Tibial artery (tissue), 4 donors: Measurements from ENCODE around the gene MFAP4.

Experiments
- DNase-seq, 2 donors: peaks; one replicate each; pipeline ENCODE4 v3.0.0-alpha.2; 2019
- H3K27ac ChIP-seq, 2 donors: fragments of 200-600 bp; sonication (generic) in 1 of 2; 1 replicate in 1 of 2; 2 replicates in 1 of 2; pipeline ENCODE4 v1.5.1; 2018 to 2019; ENCODE audit warnings: mild to moderate bottlenecking in 1 of 2
- H3K27me3 ChIP-seq, 2 donors: fragments of 200-600 bp; sonication (generic) in 1 of 2; one replicate each; pipeline versions ENCODE4 v1.5.1 to v1.6.0; 2016 to 2019
- H3K36me3 ChIP-seq, 3 donors: fragments of 200-600 bp; sonication (generic) in 2 of 3; one replicate each; pipeline ENCODE4 v1.5.1; 2016 to 2019; ENCODE audit warnings: mild to moderate bottlenecking in 2 of 3
- H3K4me1 ChIP-seq, 4 donors: fragments of 200-600 bp; sonication (generic) in 2 of 4; 1 replicate in 3 of 4; 2 replicates in 1 of 4; pipeline ENCODE4 v1.5.1; 2016 to 2019
- H3K4me3 ChIP-seq, 2 donors: fragments of 200-600 bp; sonication (generic) in 1 of 2; 1 replicate in 1 of 2; 2 replicates in 1 of 2; pipeline ENCODE4 v1.5.1; 2018 to 2019; ENCODE audit warnings: mild to moderate bottlenecking in 2 of 2
- H3K9me3 ChIP-seq, 3 donors: fragments of 200-600 bp; sonication (generic) in 1 of 3; one replicate each; pipeline ENCODE4 v1.5.1; 2016 to 2019
- intact Hi-C: fragments of 100-400 bp; cut with DNase I; formaldehyde crosslinking; loops from one replicate; pipeline ENCODE4 v1.15.0; 2023; ENCODE audit warnings: low total_unique reads
- TF ChIP-seq, protein P1 (sequence below), 2 experiments: fragments of 200-600 bp in 1 of 2; fragments of 450-650 bp in 1 of 2; IDR thresholded peaks; one replicate each; pipeline ENCODE4 v1.5.1; 2017 to 2019; ENCODE audit warnings: antibody characterized with exemption in 2 of 2, mild to moderate bottlenecking in 1 of 2, moderate library complexity in 1 of 2

MFAP4 gene

DNA sequence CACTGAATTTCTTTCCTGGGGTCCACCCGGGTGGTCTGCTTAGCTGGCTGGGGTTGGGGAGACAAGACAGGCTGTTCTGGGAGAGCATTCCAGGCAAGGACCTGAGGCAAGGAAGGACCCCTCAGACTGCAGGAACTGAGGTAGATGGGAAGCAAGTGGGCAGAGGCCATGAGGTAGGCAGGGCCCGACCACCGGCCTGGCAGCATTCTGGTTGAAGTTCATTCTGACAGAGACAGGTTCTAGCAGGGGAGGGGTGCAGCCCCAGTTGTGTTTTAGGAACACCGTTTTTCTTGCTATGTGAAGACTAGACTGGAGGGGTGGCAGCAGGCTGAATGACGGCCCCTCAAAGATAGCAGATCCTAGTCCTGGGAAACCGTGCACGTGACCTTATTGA lies 41.9 kb downstream of the MFAP4 start:
- H3K4me3 ChIP-seq, result no peak overlapping the region
- TF ChIP-seq, protein P1, sequence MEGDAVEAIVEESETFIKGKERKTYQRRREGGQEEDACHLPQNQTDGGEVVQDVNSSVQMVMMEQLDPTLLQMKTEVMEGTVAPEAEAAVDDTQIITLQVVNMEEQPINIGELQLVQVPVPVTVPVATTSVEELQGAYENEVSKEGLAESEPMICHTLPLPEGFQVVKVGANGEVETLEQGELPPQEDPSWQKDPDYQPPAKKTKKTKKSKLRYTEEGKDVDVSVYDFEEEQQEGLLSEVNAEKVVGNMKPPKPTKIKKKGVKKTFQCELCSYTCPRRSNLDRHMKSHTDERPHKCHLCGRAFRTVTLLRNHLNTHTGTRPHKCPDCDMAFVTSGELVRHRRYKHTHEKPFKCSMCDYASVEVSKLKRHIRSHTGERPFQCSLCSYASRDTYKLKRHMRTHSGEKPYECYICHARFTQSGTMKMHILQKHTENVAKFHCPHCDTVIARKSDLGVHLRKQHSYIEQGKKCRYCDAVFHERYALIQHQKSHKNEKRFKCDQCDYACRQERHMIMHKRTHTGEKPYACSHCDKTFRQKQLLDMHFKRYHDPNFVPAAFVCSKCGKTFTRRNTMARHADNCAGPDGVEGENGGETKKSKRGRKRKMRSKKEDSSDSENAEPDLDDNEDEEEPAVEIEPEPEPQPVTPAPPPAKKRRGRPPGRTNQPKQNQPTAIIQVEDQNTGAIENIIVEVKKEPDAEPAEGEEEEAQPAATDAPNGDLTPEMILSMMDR (IDR thresholded peaks at IDR 0.05), result no peak
- intact Hi-C loops, result no loop called here
- no peak for DNase-seq
- peaks cover 0 to 46% (median 30%) of the 10 kb centered on the region in 4 donors for H3K4me1 ChIP-seq
- peak overlapping the region; percentile 79 to 97 for H3K27ac ChIP-seq
- H3K9me3 ChIP-seq, result no peaks in the 10 kb centered on the region
- H3K36me3 ChIP-seq, result no peaks in the 10 kb centered on the region
- H3K27me3 ChIP-seq, result no peaks in the 10 kb centered on the region

- Histone ChIP-seq H3K27me3 (no peaks in the 10 kb centered on the region), H3K9me3 (no peaks in the 10 kb centered on the region), H3K27ac (peak overlapping the region in 1 of 2 donors; percentile 97), H3K36me3 (no peaks in the 10 kb centered on the region), H3K4me1 (peaks cover 0 to 46% (median 30%) of the 10 kb centered on the region in 4 donors), H3K4me3 (no peak overlapping the region)
- TF ChIP-seq, protein P1 (IDR thresholded peaks at IDR 0.05), result no peak
- intact Hi-C loops, result no loop called here
- peak; percentile 20 to 64 for DNase-seq
These were observed 42.5 kb downstream of the MFAP4 start for GRCh38 chr17:19344311-19345066.

GRCh38 chr17:19343671-19344151 lies 43.3 kb downstream of the MFAP4 start:
- no peaks in the 10 kb centered on the region for H3K36me3 ChIP-seq
- TF ChIP-seq, protein P1 (IDR thresholded peaks at IDR 0.05), result no peak
- H3K4me1 ChIP-seq, result peaks cover 0 to 46% (median 30%) of the 10 kb centered on the region in 4 donors
- H3K9me3 ChIP-seq, result no peaks in the 10 kb centered on the region
- no peaks in the 10 kb centered on the region for H3K27me3 ChIP-seq
- H3K4me3 ChIP-seq, result no peak overlapping the region
- intact Hi-C loops, result no loop called here
- H3K27ac ChIP-seq, result no peak overlapping the region
- DNase-seq, result peak; percentile 19 to 66

- H3K27ac ChIP-seq, result no peak overlapping the region
- no peaks in the 10 kb centered on the region for H3K36me3 ChIP-seq
- no peak for DNase-seq
- no peaks in the 10 kb centered on the region for H3K27me3 ChIP-seq
- H3K4me3 ChIP-seq, result no peak overlapping the region
- peaks cover 0 to 45% (median 30%) of the 10 kb centered on the region in 4 donors for H3K4me1 ChIP-seq
- TF ChIP-seq, protein P1 (IDR thresholded peaks at IDR 0.05), result no peak
- H3K9me3 ChIP-seq, result no peaks in the 10 kb centered on the region
- intact Hi-C loops, result no loop called here
These were observed 43.7 kb downstream of the MFAP4 start for GRCh38 chr17:19343256-19343630.

- intact Hi-C loops, result no loop called here
- H3K27me3 ChIP-seq, result no peaks in the 10 kb centered on the region
- H3K9me3 ChIP-seq, result no peaks in the 10 kb centered on the region
- no peak overlapping the region for H3K4me3 ChIP-seq
- TF ChIP-seq, protein P1 (IDR thresholded peaks at IDR 0.05), result no peak
- no peak overlapping the region for H3K27ac ChIP-seq
- peak in 1 of 2 donors; percentile 67 for DNase-seq
- no peaks in the 10 kb centered on the region for H3K36me3 ChIP-seq
- peaks cover 0 to 43% (median 31%) of the 10 kb centered on the region in 4 donors for H3K4me1 ChIP-seq
These were observed 44.3 kb downstream of the MFAP4 start for GRCh38 chr17:19342611-19343255.
